ENCODE data around the gene ADCY3. TPM values are rescaled to one million over a fixed set of nuclear protein-coding genes. Genes with fewer than 3 reads are reported as not detected.

ADCY3 gene
- polyA plus RNA-seq, 2 donors, result 15.2 to 32.0 TPM

DNA sequence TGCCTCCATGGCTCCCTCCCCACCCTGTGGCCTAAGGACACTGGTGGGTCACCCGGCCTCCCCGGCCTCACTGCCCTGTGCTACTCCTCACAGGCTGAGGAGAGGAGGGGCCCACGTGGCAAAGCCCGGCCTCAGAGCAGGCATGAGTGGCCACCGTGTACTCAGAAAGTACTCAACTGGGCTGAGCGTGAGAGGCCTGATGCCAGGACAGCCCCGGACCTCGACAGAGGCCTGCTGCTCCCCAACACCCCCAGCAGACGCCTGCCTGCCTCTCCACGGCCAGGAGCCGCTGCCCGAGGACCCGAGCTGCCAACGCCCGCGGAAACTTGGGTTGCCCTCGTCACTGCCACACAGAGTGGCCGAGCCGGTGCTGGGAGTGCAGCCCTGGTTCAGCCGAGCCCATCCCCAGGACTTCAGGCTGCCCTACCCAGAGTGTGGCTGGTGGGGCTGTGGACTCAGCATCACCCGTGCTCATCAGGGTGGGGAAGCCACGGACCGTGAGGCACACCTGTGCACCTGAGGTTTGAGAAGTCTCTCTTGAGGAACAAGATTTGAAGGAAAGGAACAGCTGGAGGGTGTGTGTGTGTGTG, 67.5 kb downstream of the ADCY3 start:
- H3K27ac ChIP-seq (ENCODE audit: low read depth in 2 of 2, low read length in 1 of 2), result no peak overlapping the region
- 94% methylated on average over 23 of the region's 23 CpGs for WGBS, 2 donors

GRCh38 chr2:24852026-24852425, 68.0 kb downstream of the ADCY3 start:
- WGBS, 2 donors, result 93% methylated on average over 13 of the region's 13 CpGs
- H3K27ac ChIP-seq (ENCODE audit: low read depth in 2 of 2, low read length in 1 of 2), result no peak overlapping the region
- H3K36me3 ChIP-seq (ENCODE audit: control insufficient read depth in 2 of 2, insufficient read depth in 2 of 2, low read length in 1 of 2), result peaks cover 0 to 5% of the 10 kb centered on the region in 2 donors
- H3K9me3 ChIP-seq (ENCODE audit: control insufficient read depth in 2 of 2, insufficient read depth in 1 of 2, low read depth in 1 of 2, low read length in 1 of 2), result no peaks in the 10 kb centered on the region
- no peaks in the 10 kb centered on the region for H3K4me1 ChIP-seq (ENCODE audit: control insufficient read depth in 2 of 2, insufficient read depth in 2 of 2, low read length in 1 of 2)
- H3K4me3 ChIP-seq (ENCODE audit: low read depth in 1 of 2, low read length in 2 of 2), result no peak overlapping the region
- H3K27me3 ChIP-seq (ENCODE audit: control insufficient read depth in 1 of 2, insufficient read depth in 2 of 2, low read length in 2 of 2), result no peaks in the 10 kb centered on the region

More for the DNA sequence above, 67.5 kb downstream of the ADCY3 start:
- Histone ChIP-seq H3K4me1 (ENCODE audit: control insufficient read depth in 2 of 2, insufficient read depth in 2 of 2, low read length in 1 of 2) (no peaks in the 10 kb centered on the region), H3K27me3 (ENCODE audit: control insufficient read depth in 1 of 2, insufficient read depth in 2 of 2, low read length in 2 of 2) (no peaks in the 10 kb centered on the region), H3K36me3 (ENCODE audit: control insufficient read depth in 2 of 2, insufficient read depth in 2 of 2, low read length in 1 of 2) (peaks cover 0 to 5% of the 10 kb centered on the region in 2 donors), H3K4me3 (ENCODE audit: low read depth in 1 of 2, low read length in 2 of 2) (no peak overlapping the region), H3K9me3 (ENCODE audit: control insufficient read depth in 2 of 2, insufficient read depth in 1 of 2, low read depth in 1 of 2, low read length in 1 of 2) (no peaks in the 10 kb centered on the region)

GRCh38 chr2:24850944-24851343, 69.1 kb downstream of the ADCY3 start:
- H3K9me3 ChIP-seq (ENCODE audit: control insufficient read depth in 2 of 2, insufficient read depth in 1 of 2, low read depth in 1 of 2, low read length in 1 of 2), result no peaks in the 10 kb centered on the region
- no peaks in the 10 kb centered on the region for H3K4me1 ChIP-seq (ENCODE audit: control insufficient read depth in 2 of 2, insufficient read depth in 2 of 2, low read length in 1 of 2)
- H3K4me3 ChIP-seq (ENCODE audit: low read depth in 1 of 2, low read length in 2 of 2), result no peak overlapping the region
- no peaks in the 10 kb centered on the region for H3K27me3 ChIP-seq (ENCODE audit: control insufficient read depth in 1 of 2, insufficient read depth in 2 of 2, low read length in 2 of 2)
- WGBS, 2 donors, result 71 to 74% methylated on average over 7 of the region's 7 CpGs
- H3K27ac ChIP-seq (ENCODE audit: low read depth in 2 of 2, low read length in 1 of 2), result no peak overlapping the region
- H3K36me3 ChIP-seq (ENCODE audit: control insufficient read depth in 2 of 2, insufficient read depth in 2 of 2, low read length in 1 of 2), result peaks cover 0 to 5% of the 10 kb centered on the region in 2 donors

DNA sequence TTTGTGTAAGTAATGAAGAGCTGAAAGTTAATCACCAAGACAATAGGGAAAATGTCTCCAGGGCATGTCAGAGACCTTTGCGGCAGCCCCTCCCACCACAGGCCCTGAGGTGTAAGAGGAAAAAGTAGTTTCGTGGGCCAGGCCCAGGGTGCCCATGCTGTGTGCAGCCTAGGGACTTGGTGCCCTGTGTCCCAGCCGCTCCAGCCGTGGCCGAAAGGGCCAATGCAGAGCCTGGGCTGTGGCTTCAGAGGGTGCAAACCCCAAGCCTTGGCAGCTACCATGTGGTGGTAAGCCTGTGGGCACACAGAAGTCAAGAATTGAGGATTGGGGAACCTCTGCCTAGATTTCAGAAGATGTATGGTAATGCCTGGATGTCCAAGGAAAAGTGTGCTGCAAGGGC, 74.3 kb downstream of the ADCY3 start:
- H3K27ac ChIP-seq (ENCODE audit: low read depth in 2 of 2, low read length in 1 of 2), result no peak overlapping the region
- WGBS, 2 donors, result 94 to 96% methylated on average over 5 of the region's 5 CpGs

GRCh38 chr2:24844023-24844685, 75.9 kb downstream of the ADCY3 start:
- H3K27ac ChIP-seq (ENCODE audit: low read depth in 2 of 2, low read length in 1 of 2), result no peak overlapping the region
- H3K4me3 ChIP-seq (ENCODE audit: low read depth in 1 of 2, low read length in 2 of 2), result no peak overlapping the region
- 95 to 96% methylated on average over 9 of the region's 9 CpGs for WGBS, 2 donors
- no peaks in the 10 kb centered on the region for H3K9me3 ChIP-seq (ENCODE audit: control insufficient read depth in 2 of 2, insufficient read depth in 1 of 2, low read depth in 1 of 2, low read length in 1 of 2)
- H3K4me1 ChIP-seq (ENCODE audit: control insufficient read depth in 2 of 2, insufficient read depth in 2 of 2, low read length in 1 of 2), result no peaks in the 10 kb centered on the region
- H3K36me3 ChIP-seq (ENCODE audit: control insufficient read depth in 2 of 2, insufficient read depth in 2 of 2, low read length in 1 of 2), result peaks cover 0 to 16% of the 10 kb centered on the region in 2 donors
- H3K27me3 ChIP-seq (ENCODE audit: control insufficient read depth in 1 of 2, insufficient read depth in 2 of 2, low read length in 2 of 2), result no peaks in the 10 kb centered on the region

More for the DNA sequence above, 74.3 kb downstream of the ADCY3 start:
- Histone ChIP-seq H3K27me3 (ENCODE audit: control insufficient read depth in 1 of 2, insufficient read depth in 2 of 2, low read length in 2 of 2) (no peaks in the 10 kb centered on the region), H3K9me3 (ENCODE audit: control insufficient read depth in 2 of 2, insufficient read depth in 1 of 2, low read depth in 1 of 2, low read length in 1 of 2) (no peaks in the 10 kb centered on the region), H3K36me3 (ENCODE audit: control insufficient read depth in 2 of 2, insufficient read depth in 2 of 2, low read length in 1 of 2) (peaks cover 0 to 9% of the 10 kb centered on the region in 2 donors), H3K4me1 (ENCODE audit: control insufficient read depth in 2 of 2, insufficient read depth in 2 of 2, low read length in 1 of 2) (no peaks in the 10 kb centered on the region), H3K4me3 (ENCODE audit: low read depth in 1 of 2, low read length in 2 of 2) (no peak overlapping the region)

DNA sequence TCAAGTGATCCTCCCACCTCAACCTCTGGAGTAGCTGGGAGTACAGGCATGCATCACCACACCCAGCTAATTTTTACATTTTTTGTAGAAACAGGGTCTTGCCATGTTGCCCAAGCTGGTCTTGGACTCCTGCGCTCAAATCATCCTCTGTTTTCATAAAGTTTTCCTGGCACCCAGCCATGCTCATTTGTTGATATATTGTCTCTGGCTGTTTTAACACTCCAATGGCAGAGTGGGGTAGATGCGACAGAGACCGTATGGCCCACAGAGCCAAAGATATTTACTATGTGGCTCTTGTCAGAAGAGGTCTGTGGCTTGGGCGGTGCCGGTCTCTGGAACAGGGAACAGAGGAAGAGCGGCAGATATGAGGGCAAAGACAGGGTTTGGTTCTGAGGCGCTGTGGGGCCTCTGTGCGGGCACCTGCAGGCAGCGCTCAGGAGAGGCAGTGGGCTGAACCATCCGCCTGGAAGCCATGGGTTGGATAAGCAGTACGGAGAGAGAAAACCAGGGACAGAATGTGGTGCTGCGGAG, 76.6 kb downstream of the ADCY3 start:
- Histone ChIP-seq H3K9me3 (ENCODE audit: control insufficient read depth in 2 of 2, insufficient read depth in 1 of 2, low read depth in 1 of 2, low read length in 1 of 2) (no peaks in the 10 kb centered on the region), H3K27me3 (ENCODE audit: control insufficient read depth in 1 of 2, insufficient read depth in 2 of 2, low read length in 2 of 2) (no peaks in the 10 kb centered on the region), H3K4me3 (ENCODE audit: low read depth in 1 of 2, low read length in 2 of 2) (no peak overlapping the region), H3K27ac (ENCODE audit: low read depth in 2 of 2, low read length in 1 of 2) (no peak overlapping the region), H3K4me1 (ENCODE audit: control insufficient read depth in 2 of 2, insufficient read depth in 2 of 2, low read length in 1 of 2) (no peaks in the 10 kb centered on the region), H3K36me3 (ENCODE audit: control insufficient read depth in 2 of 2, insufficient read depth in 2 of 2, low read length in 1 of 2) (peaks cover 0 to 18% of the 10 kb centered on the region in 2 donors)
- WGBS, 2 donors, result 92 to 93% methylated on average over 12 of the region's 12 CpGs

- WGBS, 2 donors, result 95 to 96% methylated on average over 39 of the region's 39 CpGs
Measured at GRCh38 chr2:24842081-24843050, 77.7 kb downstream of the ADCY3 start.

GRCh38 chr2:24840962-24841945, 78.8 kb downstream of the ADCY3 start:
- no peak overlapping the region for H3K27ac ChIP-seq (ENCODE audit: low read depth in 2 of 2, low read length in 1 of 2)
- H3K27me3 ChIP-seq (ENCODE audit: control insufficient read depth in 1 of 2, insufficient read depth in 2 of 2, low read length in 2 of 2), result no peaks in the 10 kb centered on the region
- no peaks in the 10 kb centered on the region for H3K4me1 ChIP-seq (ENCODE audit: control insufficient read depth in 2 of 2, insufficient read depth in 2 of 2, low read length in 1 of 2)
- H3K9me3 ChIP-seq (ENCODE audit: control insufficient read depth in 2 of 2, insufficient read depth in 1 of 2, low read depth in 1 of 2, low read length in 1 of 2), result no peaks in the 10 kb centered on the region
- no peak overlapping the region for H3K4me3 ChIP-seq (ENCODE audit: low read depth in 1 of 2, low read length in 2 of 2)
- peaks cover 0 to 27% of the 10 kb centered on the region in 2 donors for H3K36me3 ChIP-seq (ENCODE audit: control insufficient read depth in 2 of 2, insufficient read depth in 2 of 2, low read length in 1 of 2)
- 87 to 89% methylated on average over 26 of the region's 26 CpGs for WGBS, 2 donors

More at GRCh38 chr2:24842081-24843050, 77.7 kb downstream of the ADCY3 start:
- Histone ChIP-seq H3K4me3 (ENCODE audit: low read depth in 1 of 2, low read length in 2 of 2) (no peak overlapping the region), H3K4me1 (ENCODE audit: control insufficient read depth in 2 of 2, insufficient read depth in 2 of 2, low read length in 1 of 2) (no peaks in the 10 kb centered on the region), H3K27me3 (ENCODE audit: control insufficient read depth in 1 of 2, insufficient read depth in 2 of 2, low read length in 2 of 2) (no peaks in the 10 kb centered on the region), H3K9me3 (ENCODE audit: control insufficient read depth in 2 of 2, insufficient read depth in 1 of 2, low read depth in 1 of 2, low read length in 1 of 2) (no peaks in the 10 kb centered on the region), H3K36me3 (ENCODE audit: control insufficient read depth in 2 of 2, insufficient read depth in 2 of 2, low read length in 1 of 2) (peaks cover 0 to 22% of the 10 kb centered on the region in 2 donors), H3K27ac (ENCODE audit: low read depth in 2 of 2, low read length in 1 of 2) (no peak overlapping the region)

Measured in esophagus (tissue), 2 donors.